HG03064 (cell line): ENCODE measurements around the gene PSMA7.
"Not testable (repeated sequence)": the region's sequence is repeated elsewhere in the genome, so short reads cannot be mapped to it uniquely, and the experiment has no call there.

Experiments
- ATAC-seq: cut with Tn5 transposase; IDR thresholded peaks from one replicate; pipeline ENCODE4 v1.9.1; 2021; ENCODE audit warnings: low read depth; ENCODE audit not compliant: unreplicated experiment

Gene PSMA7

GRCh38 chr20:62121776-62122653, 21.2 kb downstream of the PSMA7 start, which contains the start of gene LSM14B:
Gene LSM14B (plus strand): TSS chr20:62122475. CDS start chr20:62122667, 192 bp downstream.
- ATAC-seq = peak; percentile 61

- ATAC-seq = peak; percentile 1
Measured at GRCh38 chr20:62120990-62121775, 22.0 kb downstream of the PSMA7 start.

- no peak for ATAC-seq
Measured at GRCh38 chr20:62120365-62120762, 22.8 kb downstream of the PSMA7 start.

- no peak for ATAC-seq
Measured at GRCh38 chr20:62119591-62120364, 23.4 kb downstream of the PSMA7 start.

GRCh38 chr20:62119115-62119514, 24.1 kb downstream of the PSMA7 start:
- no peak for ATAC-seq

- no peak for ATAC-seq
Measured at GRCh38 chr20:62118113-62119043, 24.8 kb downstream of the PSMA7 start.

- ATAC-seq = no peak
Measured at GRCh38 chr20:62117658-62118057, 25.5 kb downstream of the PSMA7 start.

GRCh38 chr20:62117362-62117646, 25.9 kb downstream of the PSMA7 start:
- no peak for ATAC-seq

GRCh38 chr20:62116558-62117361, 26.4 kb downstream of the PSMA7 start:
- ATAC-seq = no peak

GRCh38 chr20:62115800-62116407, 27.3 kb downstream of the PSMA7 start:
- ATAC-seq = not testable (repeated sequence)

GRCh38 chr20:62114894-62115293, 28.3 kb downstream of the PSMA7 start:
- ATAC-seq = no peak

- no peak for ATAC-seq
Measured at GRCh38 chr20:62112368-62112767, 30.8 kb downstream of the PSMA7 start.

- no peak for ATAC-seq
Measured at GRCh38 chr20:62111148-62111547, 32.0 kb downstream of the PSMA7 start.

GRCh38 chr20:62105592-62105991, 37.6 kb downstream of the PSMA7 start:
- ATAC-seq = no peak

GRCh38 chr20:62104791-62105345, 38.3 kb downstream of the PSMA7 start:
- no peak for ATAC-seq

- no peak for ATAC-seq
Measured at GRCh38 chr20:62104234-62104789, 38.9 kb downstream of the PSMA7 start.

GRCh38 chr20:62103508-62104233, 39.5 kb downstream of the PSMA7 start:
- ATAC-seq = no peak
